Stomach (tissue), 9 donors: ENCODE measurements around the gene ABCC10. TPM values are rescaled to one million over a fixed set of nuclear protein-coding genes. Genes with fewer than 3 reads are reported as not detected.

Experiments
- DNase-seq, 2 donors: peaks; one replicate each; pipeline versions ENCODE4 v3.0.0 to v3.0.0-alpha.2; 2013 to 2019
- H3K27ac ChIP-seq, 5 donors: fragments of 200-600 bp in 4 of 5; sonication (generic) in 4 of 5; one replicate each; pipeline ENCODE4 v1.5.1; 2013 to 2019; ENCODE audit warnings: mild to moderate bottlenecking in 1 of 5, moderate library complexity in 1 of 5
- H3K27me3 ChIP-seq, 3 donors: fragments of 200-600 bp; sonication (generic); one replicate each; pipeline ENCODE4 v1.5.1; 2017 to 2019; ENCODE audit warnings: mixed run types in 1 of 3
- H3K36me3 ChIP-seq, 4 donors: fragments of 200-600 bp; sonication (generic); 1 replicate in 3 of 4; 2 replicates in 1 of 4; pipeline ENCODE4 v1.5.1; 2016 to 2019
- H3K4me1 ChIP-seq, 4 donors: fragments of 200-600 bp; sonication (generic); one replicate each; pipeline ENCODE4 v1.5.1; 2016 to 2019
- H3K4me3 ChIP-seq, 4 donors: fragments of 200-600 bp; sonication (generic) in 3 of 4; one replicate each; pipeline ENCODE4 v1.5.1; 2016 to 2019; ENCODE audit warnings: mild to moderate bottlenecking in 1 of 4
- H3K9me3 ChIP-seq, 4 donors: fragments of 200-600 bp; sonication (generic); one replicate each; pipeline ENCODE4 v1.5.1; 2016 to 2019
- EP300 ChIP-seq: sonication (generic); formaldehyde crosslinking; IDR thresholded peaks from one replicate; pipeline ENCODE4 v1.6.1; 2017; ENCODE audit warnings: antibody characterized with exemption
- POLR2A ChIP-seq, 4 donors: fragments of 450-650 bp; IDR thresholded peaks; one replicate each; pipeline ENCODE4 v1.6.1; 2016; ENCODE audit warnings: antibody characterized with exemption in 4 of 4, control low read depth in 2 of 4, mild to moderate bottlenecking in 1 of 4, moderate library complexity in 1 of 4
- POLR2AphosphoS5 ChIP-seq, 3 donors: sonication (generic); formaldehyde crosslinking; IDR thresholded peaks; one replicate each; pipeline ENCODE4 v1.6.1; 2016; ENCODE audit warnings: antibody characterized with exemption in 3 of 3
- WGBS, 5 donors: extraction: QIAGEN DNeasy Blood & Tissue Kit in 3 of 5; methylation state at CpG; one replicate each; pipeline versions ENCODE4 v1.1.5 to v1.1.7; 2013 to 2018; 5-methylcytosine and 5-hydroxymethylcytosine counted together
- intact Hi-C: fragments of 100-400 bp; cut with DNase I; formaldehyde crosslinking; loops from one replicate; pipeline ENCODE4 v1.15.1; 2023; ENCODE audit warnings: low total_unique reads
- polyA plus RNA-seq, 3 donors: library from polyadenylated mRNA; stranded (reverse); fragments of 200-250 nt; gene quantifications; one replicate each; pipeline ENCODE4 v1.2.3, GENCODE V29; 2013
- total RNA-seq, 5 donors: library from RNA; depleted of rRNA; stranded (reverse); fragments of >200 nt; gene quantifications; one replicate each; pipeline versions ENCODE4 v1.1.0 to v1.2.3, GENCODE V29; 2014 to 2016
- TF ChIP-seq, protein P1 (sequence below), 7 experiments: fragments of 450-650 bp in 4 of 7; fragments of 200-600 bp in 3 of 7; sonication (generic) in 3 of 7; IDR thresholded peaks; one replicate each; pipeline ENCODE4 v1.5.1; 2016 to 2019; ENCODE audit warnings: antibody characterized with exemption in 7 of 7, control low read depth in 2 of 7, mild to moderate bottlenecking in 1 of 7
- donor health status: healthy with polysubstance abuse.
- donor health status: Bipolar disorder and iron deficiency.
- donor health status: healthy.

The ABCC10 gene
- total and polyA plus RNA-seq, 8 donors = 7.9 to 67.4 (median 29.6) TPM

DNA sequence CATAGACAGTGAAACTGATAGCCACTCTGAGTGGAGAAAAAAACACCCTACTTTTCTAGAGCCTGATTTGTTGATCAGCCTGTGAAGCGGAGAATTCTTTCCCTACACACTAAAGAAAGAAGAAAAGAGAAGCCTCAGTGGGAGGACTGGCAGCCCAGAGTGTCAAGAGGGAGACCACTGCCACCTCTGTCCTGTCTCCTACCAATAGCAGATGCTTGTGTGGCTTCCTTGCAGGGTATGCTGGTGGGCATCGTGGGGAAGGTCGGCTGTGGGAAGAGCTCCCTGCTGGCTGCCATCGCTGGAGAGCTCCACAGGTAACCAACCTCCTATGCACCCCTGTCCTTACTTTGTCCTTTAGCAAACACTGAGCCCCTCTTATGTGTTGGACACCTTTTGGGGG is 10.4 kb downstream of the ABCC10 start:
- intact Hi-C loops = no loop called here
- no peaks in the 10 kb centered on the region for H3K9me3 ChIP-seq
- peaks cover 33 to 78% (median 74%) of the 10 kb centered on the region in 4 donors for H3K36me3 ChIP-seq
- 70 to 78% (median 71%) methylated on average over 4 of the region's 4 CpGs for WGBS, 5 donors
- no peak overlapping the region for H3K4me3 ChIP-seq
- no peaks in the 10 kb centered on the region for H3K27me3 ChIP-seq
- TF ChIP-seq, protein P1, sequence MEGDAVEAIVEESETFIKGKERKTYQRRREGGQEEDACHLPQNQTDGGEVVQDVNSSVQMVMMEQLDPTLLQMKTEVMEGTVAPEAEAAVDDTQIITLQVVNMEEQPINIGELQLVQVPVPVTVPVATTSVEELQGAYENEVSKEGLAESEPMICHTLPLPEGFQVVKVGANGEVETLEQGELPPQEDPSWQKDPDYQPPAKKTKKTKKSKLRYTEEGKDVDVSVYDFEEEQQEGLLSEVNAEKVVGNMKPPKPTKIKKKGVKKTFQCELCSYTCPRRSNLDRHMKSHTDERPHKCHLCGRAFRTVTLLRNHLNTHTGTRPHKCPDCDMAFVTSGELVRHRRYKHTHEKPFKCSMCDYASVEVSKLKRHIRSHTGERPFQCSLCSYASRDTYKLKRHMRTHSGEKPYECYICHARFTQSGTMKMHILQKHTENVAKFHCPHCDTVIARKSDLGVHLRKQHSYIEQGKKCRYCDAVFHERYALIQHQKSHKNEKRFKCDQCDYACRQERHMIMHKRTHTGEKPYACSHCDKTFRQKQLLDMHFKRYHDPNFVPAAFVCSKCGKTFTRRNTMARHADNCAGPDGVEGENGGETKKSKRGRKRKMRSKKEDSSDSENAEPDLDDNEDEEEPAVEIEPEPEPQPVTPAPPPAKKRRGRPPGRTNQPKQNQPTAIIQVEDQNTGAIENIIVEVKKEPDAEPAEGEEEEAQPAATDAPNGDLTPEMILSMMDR (IDR thresholded peaks at IDR 0.05) = no peak
- no peak for TF ChIP-seq EP300
- TF ChIP-seq POLR2A (IDR thresholded peaks at IDR 0.05) = no peak
- no peak for TF ChIP-seq POLR2AphosphoS5 (IDR thresholded peaks at IDR 0.05)
- DNase-seq = no peak
- H3K4me1 ChIP-seq = peaks cover 18 to 29% (median 24%) of the 10 kb centered on the region in 4 donors
- peak overlapping the region; percentile 23 to 76 (median 66) for H3K27ac ChIP-seq

DNA sequence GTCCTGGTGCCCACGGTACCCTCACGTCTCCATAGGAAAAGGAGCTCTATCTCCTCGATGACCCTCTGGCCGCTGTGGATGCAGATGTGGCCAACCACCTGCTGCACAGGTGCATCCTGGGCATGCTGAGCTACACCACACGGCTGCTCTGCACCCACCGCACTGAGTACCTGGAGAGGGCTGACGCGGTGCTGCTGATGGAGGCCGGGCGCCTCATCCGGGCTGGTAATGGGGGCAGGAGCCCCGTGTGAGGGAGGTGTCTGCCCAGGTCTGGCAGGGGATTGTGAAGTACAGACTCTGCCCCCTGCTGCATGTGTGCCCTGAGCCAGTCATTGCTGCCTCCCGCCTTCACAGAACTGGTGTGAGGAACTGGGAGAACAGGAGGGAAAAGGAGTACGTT is 15.6 kb downstream of the ABCC10 start:
- Histone ChIP-seq H3K27ac (no peak overlapping the region), H3K36me3 (peaks cover 69 to 100% (median 98%) of the 10 kb centered on the region in 4 donors), H3K4me1 (peaks cover 0 to 1% (median 0%) of the 10 kb centered on the region in 4 donors), H3K27me3 (no peaks in the 10 kb centered on the region), H3K9me3 (no peaks in the 10 kb centered on the region), H3K4me3 (no peak overlapping the region)
- TF ChIP-seq POLR2AphosphoS5 (IDR thresholded peaks at IDR 0.05) (no peak), EP300 (no peak), POLR2A (IDR thresholded peaks at IDR 0.05) (no peak)
- TF ChIP-seq, protein P1 (IDR thresholded peaks at IDR 0.05) = no peak
- DNase-seq = no peak
- intact Hi-C loops = no loop called here
- WGBS, 5 donors = 88 to 94% (median 91%) methylated on average over 14 of the region's 14 CpGs

DNA sequence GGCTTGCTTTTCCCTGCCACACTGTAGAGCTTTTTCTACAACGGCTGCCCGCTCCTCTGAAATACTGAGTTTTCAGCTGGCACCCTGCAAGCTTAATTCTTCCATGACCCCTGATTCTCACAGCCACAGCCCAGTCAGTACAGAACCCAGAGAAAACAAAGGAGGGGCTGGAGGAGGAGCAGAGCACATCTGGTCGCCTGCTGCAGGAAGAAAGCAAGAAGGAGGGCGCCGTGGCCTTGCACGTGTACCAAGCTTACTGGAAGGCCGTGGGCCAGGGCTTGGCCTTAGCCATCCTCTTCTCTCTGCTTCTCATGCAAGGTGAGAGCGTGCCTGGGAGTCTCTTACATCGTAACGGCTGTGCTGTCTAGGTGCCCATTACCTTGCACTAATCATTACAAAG is 16.7 kb downstream of the ABCC10 start:
- H3K4me3 ChIP-seq = no peak overlapping the region
- WGBS, 5 donors = 86 to 89% (median 88%) methylated on average over 8 to 10 of the region's 10 CpGs
- H3K27ac ChIP-seq = no peak overlapping the region
- H3K9me3 ChIP-seq = no peaks in the 10 kb centered on the region
- TF ChIP-seq POLR2AphosphoS5 (IDR thresholded peaks at IDR 0.05) = no peak
- TF ChIP-seq POLR2A (IDR thresholded peaks at IDR 0.05) = no peak
- TF ChIP-seq, protein P1 (IDR thresholded peaks at IDR 0.05) = no peak
- TF ChIP-seq EP300 = no peak
- no peaks in the 10 kb centered on the region for H3K4me1 ChIP-seq
- H3K27me3 ChIP-seq = no peaks in the 10 kb centered on the region
- DNase-seq = no peak
- intact Hi-C loops = no loop called here
- H3K36me3 ChIP-seq = peaks cover 69 to 100% (median 98%) of the 10 kb centered on the region in 4 donors

DNA sequence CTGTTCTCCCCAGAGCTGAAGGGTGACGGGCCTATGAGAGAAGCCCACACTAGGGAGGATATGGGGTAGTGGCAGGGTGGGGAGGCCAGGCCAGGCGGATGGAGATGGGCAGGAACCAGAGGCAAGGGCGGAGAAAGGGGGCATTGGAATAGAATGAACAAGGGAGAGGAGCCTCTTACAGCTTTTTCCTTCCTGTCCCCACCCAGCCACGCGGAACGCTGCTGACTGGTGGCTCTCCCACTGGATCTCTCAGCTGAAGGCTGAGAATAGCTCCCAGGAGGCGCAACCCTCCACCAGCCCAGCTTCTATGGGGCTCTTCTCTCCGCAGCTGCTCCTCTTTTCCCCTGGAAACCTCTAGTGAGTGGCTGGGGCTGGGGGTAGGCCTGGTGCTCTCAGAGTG is 17.2 kb downstream of the ABCC10 start:
- no peaks in the 10 kb centered on the region for H3K4me1 ChIP-seq
- peaks cover 74 to 100% (median 98%) of the 10 kb centered on the region in 4 donors for H3K36me3 ChIP-seq
- DNase-seq = no peak
- H3K9me3 ChIP-seq = no peaks in the 10 kb centered on the region
- TF ChIP-seq, protein P1 (IDR thresholded peaks at IDR 0.05) = no peak
- TF ChIP-seq POLR2A (IDR thresholded peaks at IDR 0.05) (no peak), EP300 (no peak), POLR2AphosphoS5 (IDR thresholded peaks at IDR 0.05) (no peak)
- WGBS, 5 donors = 86 to 97% (median 92%) methylated on average over 8 of the region's 8 CpGs
- intact Hi-C loops = no loop called here
- H3K4me3 ChIP-seq = no peak overlapping the region
- H3K27ac ChIP-seq = no peak overlapping the region
- no peaks in the 10 kb centered on the region for H3K27me3 ChIP-seq
